Forelimb muscle (tissue), 1 donor: ENCODE measurements around the gene COPRS. TPM values are rescaled to one million over a fixed set of nuclear protein-coding genes. Genes with fewer than 3 reads are reported as not detected.
A peak's percentile ranks its signal among the peaks of the same experiment; 100 is the strongest.
"Not testable (repeated sequence)": the region's sequence is repeated elsewhere in the genome, so short reads cannot be mapped to it uniquely, and the experiment has no call there.

ENCODE experiments used
- DNase-seq: peaks from one replicate; pipeline ENCODE4 v3.0.0-alpha.2; 2013; ENCODE audit warnings: low read depth
- polyA plus RNA-seq: library from polyadenylated mRNA; unstranded; fragments of 120-200 nt; gene quantifications from one replicate; pipeline ENCODE4 v1.2.1, GENCODE V29; 2013; ENCODE audit not compliant: insufficient read length

COPRS gene
- polyA plus RNA-seq, 1 donor, result 31.4 TPM

DNA sequence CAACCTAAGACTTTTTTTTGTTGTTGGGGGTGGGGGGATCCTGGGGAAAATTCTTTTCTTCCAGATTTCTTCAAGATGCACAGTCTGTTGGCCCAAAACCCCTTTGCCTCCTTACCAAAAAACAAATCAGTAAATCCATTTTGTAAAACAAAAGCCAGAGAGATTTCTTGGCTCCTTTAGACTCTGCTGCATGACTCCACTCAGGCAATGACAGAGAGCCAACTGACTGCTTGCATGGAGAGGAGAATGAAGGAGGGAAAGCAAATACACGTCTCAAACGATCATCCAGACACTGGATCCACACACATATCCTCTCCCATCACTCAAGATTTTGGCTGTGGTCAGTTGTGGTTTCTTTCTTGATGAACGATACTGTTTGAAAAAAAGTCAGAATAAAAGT, 13.8 kb downstream of the COPRS start:
- no peak for DNase-seq

- DNase-seq, result peak; percentile 63
These were observed 15.8 kb downstream of the COPRS start for GRCh38 chr17:31843070-31843745.

- DNase-seq, result peak; percentile 68
These were observed 16.6 kb downstream of the COPRS start for GRCh38 chr17:31842195-31843069.

- DNase-seq, result no peak
These were observed 17.2 kb downstream of the COPRS start for GRCh38 chr17:31841850-31842194.

DNA sequence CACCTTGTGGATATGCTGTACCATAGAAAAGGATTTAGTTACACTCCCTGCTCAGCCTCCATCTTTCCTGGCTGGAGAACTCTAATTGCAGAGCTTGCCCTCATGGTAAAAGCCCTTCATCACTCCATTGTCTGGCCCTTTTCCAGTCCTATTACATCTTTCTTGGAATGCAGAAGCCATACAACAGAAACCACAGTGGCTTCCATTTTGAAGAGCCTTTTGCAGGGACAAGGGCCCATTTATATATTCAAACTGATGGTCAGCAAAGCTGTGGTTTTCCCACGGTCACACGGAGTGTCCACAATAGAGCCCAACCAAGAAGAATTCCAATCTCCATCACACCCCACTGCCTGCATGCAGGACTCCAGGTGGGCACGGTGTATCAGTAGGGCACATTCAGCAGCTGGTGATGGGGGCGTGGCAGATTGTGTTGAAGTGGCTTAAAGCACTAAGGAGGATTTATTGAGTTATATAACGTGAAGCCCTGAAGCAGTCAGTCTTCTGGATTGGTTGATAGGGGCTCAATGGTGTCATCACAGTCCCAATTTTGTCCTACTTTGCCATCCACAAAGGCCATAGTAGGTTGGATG, 20.3 kb downstream of the COPRS start:
- no peak for DNase-seq

DNA sequence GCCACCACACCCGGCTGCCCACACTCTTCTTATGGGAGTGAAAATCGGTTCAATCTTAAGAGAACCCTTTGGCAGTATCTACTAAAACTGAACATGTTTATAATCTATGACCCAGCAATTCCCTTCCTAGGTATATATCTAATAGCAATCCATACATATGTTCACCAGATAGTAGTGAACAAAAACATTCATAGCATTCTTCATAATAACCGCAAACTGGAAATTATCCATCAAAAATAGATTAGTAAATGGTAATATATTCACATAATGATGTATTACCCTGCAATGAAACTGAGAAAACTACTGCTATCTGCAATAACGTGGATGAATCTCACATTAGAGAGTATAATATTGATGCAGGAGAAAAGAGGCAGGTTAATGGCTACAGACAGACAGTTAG, 23.1 kb downstream of the COPRS start:
- DNase-seq, result no peak

- no peak for DNase-seq
These were observed 24.6 kb downstream of the COPRS start for GRCh38 chr17:31834448-31834847.

- no peak for DNase-seq
These were observed 26.3 kb downstream of the COPRS start for GRCh38 chr17:31832746-31833145.

- no peak for DNase-seq
These were observed 27.8 kb downstream of the COPRS start for GRCh38 chr17:31830971-31831858.

DNA sequence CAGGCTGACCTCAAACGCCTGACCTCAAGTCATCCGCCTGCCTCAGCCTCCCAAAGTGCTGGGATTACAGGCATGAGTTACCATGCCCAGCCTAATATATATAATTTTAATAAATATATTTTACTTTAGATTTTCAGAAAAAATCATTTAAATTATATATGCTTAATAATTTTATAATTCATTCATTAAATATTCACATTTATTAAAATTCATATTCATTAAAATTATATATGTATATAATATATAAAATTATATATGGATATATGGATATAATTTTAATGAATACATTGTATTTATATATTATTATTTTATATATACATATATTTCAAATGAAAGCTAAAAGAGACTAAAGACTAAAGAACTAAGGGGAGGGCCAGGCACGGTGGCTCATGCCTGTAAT, 29.4 kb downstream of the COPRS start:
- DNase-seq, result no peak

GRCh38 chr17:31828955-31829354, 30.1 kb downstream of the COPRS start:
- not testable (repeated sequence) for DNase-seq

GRCh38 chr17:31825961-31826691, 32.9 kb downstream of the COPRS start:
- no peak for DNase-seq

DNA sequence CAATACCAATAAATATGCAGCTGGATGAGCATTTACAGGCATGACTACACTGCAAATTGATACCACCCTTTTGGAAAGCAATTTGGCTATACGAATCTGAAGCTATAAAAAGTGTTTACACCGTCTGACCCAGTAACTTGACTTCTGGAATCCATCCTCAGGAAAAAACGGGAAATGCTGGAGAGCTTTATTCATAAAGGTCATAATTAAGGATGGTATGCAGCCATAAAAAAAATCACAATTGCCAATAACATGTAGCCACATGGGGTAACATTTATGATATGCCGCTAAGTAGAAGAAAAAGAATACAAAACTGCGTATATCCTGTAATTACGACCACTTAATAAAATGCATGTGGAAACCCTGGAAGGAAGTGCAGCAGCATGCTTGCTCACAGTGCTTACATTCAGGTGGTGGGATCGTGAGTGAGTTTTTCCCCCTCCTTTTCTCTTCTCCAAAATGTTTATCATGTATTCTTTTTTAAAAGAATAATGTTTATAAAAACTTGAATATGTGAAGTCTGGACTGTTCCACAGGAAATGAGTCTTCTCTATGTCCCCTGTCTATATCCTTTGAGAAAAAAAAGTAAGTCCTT, 34.2 kb downstream of the COPRS start:
- no peak for DNase-seq

GRCh38 chr17:31823014-31823413, 36.0 kb downstream of the COPRS start:
- no peak for DNase-seq

DNA sequence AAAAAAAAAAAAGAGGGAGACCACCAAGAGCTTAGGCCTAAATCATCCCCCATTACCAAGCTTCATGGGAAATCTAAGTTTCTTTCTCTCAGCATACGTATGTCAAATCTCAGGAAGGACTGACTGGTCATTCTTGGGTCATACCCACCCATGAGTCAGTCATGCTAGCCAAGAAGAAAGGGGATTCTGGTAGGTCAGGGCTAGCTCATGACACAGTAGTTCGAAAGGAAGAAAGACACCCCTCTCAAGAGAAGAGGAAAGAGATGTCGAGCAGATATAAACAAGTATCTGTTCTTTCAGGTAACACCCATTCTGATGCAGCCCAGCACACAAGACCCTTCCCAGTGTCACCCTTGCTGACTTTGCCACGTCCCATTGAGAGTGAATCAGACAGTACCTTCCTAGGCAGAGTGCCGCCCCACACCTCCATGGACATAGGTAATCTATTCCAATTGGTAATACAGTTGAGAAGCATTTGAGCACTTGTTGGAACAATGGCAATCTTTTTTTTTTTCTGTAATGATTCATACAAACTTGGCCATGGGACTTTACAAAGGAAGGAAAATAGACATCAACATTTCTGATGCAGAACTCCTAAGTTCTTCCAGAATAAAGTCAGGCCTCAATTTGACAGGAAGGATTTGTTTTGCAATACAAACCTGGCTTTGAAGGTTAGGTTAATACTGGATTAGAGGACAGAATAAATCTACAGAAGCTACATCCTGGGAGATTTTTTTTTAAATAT, 38.2 kb downstream of the COPRS start:
- DNase-seq, result no peak

GRCh38 chr17:31819578-31819977, 39.5 kb downstream of the COPRS start:
- no peak for DNase-seq

DNA sequence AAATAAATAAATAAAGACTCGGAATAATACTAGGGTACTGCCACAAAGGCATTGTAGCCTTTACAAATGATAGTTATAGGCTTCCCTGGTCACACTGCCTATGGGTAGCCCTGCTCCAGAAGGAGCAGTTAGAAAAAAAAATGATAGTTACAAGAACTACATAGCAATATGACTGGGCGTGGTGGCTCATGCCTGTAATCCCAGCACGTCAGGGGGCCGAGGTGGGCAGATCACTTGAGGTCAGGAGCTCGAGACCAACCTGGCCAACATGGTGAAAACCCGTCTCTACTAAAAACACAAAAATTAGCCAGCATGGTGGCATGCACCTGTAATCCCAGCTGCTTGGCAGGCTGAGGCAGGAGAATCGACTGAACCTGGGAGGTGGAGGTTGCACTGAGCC, 40.2 kb downstream of the COPRS start:
- not testable (repeated sequence) for DNase-seq

DNA sequence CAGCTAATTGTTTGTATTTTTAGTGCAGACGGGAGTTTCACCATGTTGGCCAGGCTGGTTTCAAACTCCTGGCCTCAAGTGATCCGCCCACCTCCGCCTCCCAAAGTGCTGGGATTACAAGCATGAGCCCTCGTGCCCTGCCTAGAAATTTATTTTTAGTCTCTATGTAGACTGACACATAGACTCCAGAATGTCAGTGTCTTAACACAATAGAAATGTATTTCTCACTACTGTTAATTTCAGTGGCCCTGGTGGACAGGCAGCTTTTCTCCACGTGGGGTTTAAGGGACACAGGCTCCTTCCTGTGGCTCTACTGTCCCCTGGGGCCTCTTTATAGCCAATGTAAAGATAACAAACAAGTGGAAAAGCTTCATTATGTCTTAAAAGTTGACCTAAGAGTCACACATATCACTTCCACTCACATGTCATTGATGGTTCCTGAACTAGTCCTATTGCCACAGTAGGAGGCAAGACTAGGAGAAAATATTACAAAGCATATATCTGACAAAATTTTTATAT, 43.8 kb downstream of the COPRS start:
- DNase-seq, result no peak

- no peak for DNase-seq
These were observed 47.9 kb downstream of the COPRS start for GRCh38 chr17:31811101-31811500.

DNA sequence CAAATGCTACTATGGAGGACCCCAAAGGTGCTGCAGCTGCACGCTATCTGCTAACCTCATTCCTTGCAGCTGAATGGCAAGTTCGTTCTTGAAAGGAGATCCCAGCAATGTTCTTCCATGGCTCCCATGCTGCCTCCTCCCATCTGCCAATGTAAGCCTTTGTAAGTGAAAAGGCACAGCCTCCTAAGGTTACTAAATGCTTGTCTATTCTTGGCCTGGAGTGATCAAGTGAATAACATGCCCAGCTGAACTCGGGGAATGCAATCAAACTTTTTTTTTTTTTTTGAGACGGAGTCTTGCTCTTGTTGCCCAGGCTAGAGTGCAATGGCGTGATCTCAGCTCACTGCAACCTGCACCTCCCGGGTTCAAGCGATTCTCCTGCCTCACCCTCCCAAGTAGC, 49.2 kb downstream of the COPRS start:
- not testable (repeated sequence) for DNase-seq
